BLaER1 treated with 17β-estradiol and CSF1 and Interleukin-3, amounts not matched to agents 10 nM and 100 nM (cell line): Measurements from ENCODE around the gene FAM110D.
A peak's percentile ranks its signal among the peaks of the same experiment; 100 is the strongest.

Experiments
- H3K27ac ChIP-seq, 11 experiments: shearing (Covaris generic); formaldehyde crosslinking; 2 replicates each; pipeline ENCODE4 v1.8.1; 2022
- H3K27me3 ChIP-seq, 11 experiments: shearing (Covaris generic); formaldehyde crosslinking; 2 replicates each; pipeline ENCODE4 v1.8.1; 2022
- H3K36me3 ChIP-seq, 11 experiments: shearing (Covaris generic); formaldehyde crosslinking; 2 replicates each; pipeline ENCODE4 v1.8.1; 2022
- H3K4me1 ChIP-seq, 10 experiments: shearing (Covaris generic); formaldehyde crosslinking; 2 replicates each; pipeline ENCODE4 v1.8.1; 2022
- H3K4me2 ChIP-seq, 11 experiments: shearing (Covaris generic); formaldehyde crosslinking; 2 replicates each; pipeline ENCODE4 v1.8.1; 2022
- H3K4me3 ChIP-seq, 10 experiments: shearing (Covaris generic); formaldehyde crosslinking; 2 replicates each; pipeline ENCODE4 v1.8.1; 2022
- H3K9ac ChIP-seq, 11 experiments: shearing (Covaris generic); formaldehyde crosslinking; 2 replicates each; pipeline ENCODE4 v1.8.1; 2022
- H3K9me3 ChIP-seq, 11 experiments: shearing (Covaris generic); formaldehyde crosslinking; replicated peaks in 1 of 11; 2 replicates each; pipeline ENCODE4 v1.8.1; 2022
- H4K20me1 ChIP-seq, 11 experiments: shearing (Covaris generic); formaldehyde crosslinking; 2 replicates each; pipeline ENCODE4 v1.8.1; 2022
- Cebpa-rat ChIP-seq, 11 experiments: shearing (Covaris generic); IDR thresholded peaks; 2 replicates each; pipeline ENCODE4 v1.8.1; 2022

FAM110D gene

GRCh38 chr1:26170472-26170821, 11.6 kb downstream of the FAM110D start:
- H3K27me3 ChIP-seq, result no peaks in the 10 kb centered on the region
- peaks cover 17 to 34% (median 29%) of the 10 kb centered on the region in 10 experiments for H3K4me1 ChIP-seq
- peaks cover 0 to 24% (median 15%) of the 10 kb centered on the region in 11 experiments; a peak in 17 of 22 replicates for H3K36me3 ChIP-seq
- H4K20me1 ChIP-seq, result peaks cover 0 to 21% (median 4%) of the 10 kb centered on the region in 11 experiments; a peak in 9 of 22 replicates
- peak overlapping the region; percentile 83 to 99 (median 91) for H3K9ac ChIP-seq
- TF ChIP-seq Cebpa-rat (IDR thresholded peaks at IDR 0.05), result no peak
- peak overlapping the region; percentile 52 to 96 (median 89) for H3K27ac ChIP-seq
- peak overlapping the region; percentile 72 to 99 (median 88) for H3K4me3 ChIP-seq
- H3K4me2 ChIP-seq, result peak overlapping the region; percentile 89 to 100 (median 98)
- no peaks in the 10 kb centered on the region for H3K9me3 ChIP-seq

- H3K27ac ChIP-seq, result peak within 1 kb of the TSS in 10 of 11 experiments; percentile 76 to 96 (median 90); a peak in 17 of 22 replicates
- H3K9me3 ChIP-seq, result no peaks in the 10 kb centered on the region
- peak within 1 kb of the TSS; percentile 89 to 100 (median 98) for H3K4me2 ChIP-seq
- H4K20me1 ChIP-seq, result peaks cover 0 to 21% (median 4%) of the 10 kb centered on the region in 11 experiments; a peak in 9 of 22 replicates
- H3K4me3 ChIP-seq, result peak within 1 kb of the TSS; percentile 72 to 99 (median 88)
- no peaks in the 10 kb centered on the region for H3K27me3 ChIP-seq
- peaks cover 0 to 24% (median 15%) of the 10 kb centered on the region in 11 experiments; a peak in 17 of 22 replicates for H3K36me3 ChIP-seq
- H3K4me1 ChIP-seq, result peaks cover 16 to 30% (median 25%) of the 10 kb centered on the region in 10 experiments
- TF ChIP-seq Cebpa-rat (IDR thresholded peaks at IDR 0.05), result no peak
- peak within 1 kb of the TSS; percentile 83 to 99 (median 91) for H3K9ac ChIP-seq
These were observed 12.5 kb downstream of the FAM110D start, which contains the start of gene ZNF593OS for GRCh38 chr1:26171084-26172072. Gene ZNF593OS (minus strand): TSS chr1:26171832. CDS start chr1:26171661, 171 bp downstream.

- peaks cover 0 to 24% (median 15%) of the 10 kb centered on the region in 11 experiments; a peak in 17 of 22 replicates for H3K36me3 ChIP-seq
- no peak for TF ChIP-seq Cebpa-rat (IDR thresholded peaks at IDR 0.05)
- peaks cover 14 to 19% (median 15%) of the 10 kb centered on the region in 10 experiments for H3K4me1 ChIP-seq
- H4K20me1 ChIP-seq, result peaks cover 0 to 20% (median 4%) of the 10 kb centered on the region in 11 experiments; a peak in 9 of 22 replicates
- H3K9ac ChIP-seq, result no peak overlapping the region
- no peak overlapping the region for H3K27ac ChIP-seq
- no peak overlapping the region for H3K4me3 ChIP-seq
- no peak overlapping the region for H3K4me2 ChIP-seq
- H3K9me3 ChIP-seq, result no peaks in the 10 kb centered on the region
- H3K27me3 ChIP-seq, result no peaks in the 10 kb centered on the region
These were observed 16.5 kb downstream of the FAM110D start for GRCh38 chr1:26175346-26175745.

- Histone ChIP-seq H3K4me3 (no peak within 1 kb of the TSS), H3K27ac (no peak within 1 kb of the TSS)
These were observed 18.4 kb downstream of the FAM110D start, which contains the start of gene CNKSR1 for GRCh38 chr1:26177182-26177684. Gene CNKSR1 (plus strand): TSS chr1:26177491. CDS start chr1:26177548, 57 bp downstream.

GRCh38 chr1:26180010-26180506, 21.2 kb downstream of the FAM110D start:
- Histone ChIP-seq H3K36me3 (no peaks in the 10 kb centered on the region), H3K27ac (no peak overlapping the region), H3K4me3 (no peak overlapping the region), H3K4me2 (no peak overlapping the region), H3K27me3 (no peaks in the 10 kb centered on the region), H3K9me3 (no peaks in the 10 kb centered on the region), H4K20me1 (no peaks in the 10 kb centered on the region), H3K9ac (no peak overlapping the region; a peak in 1 of 22 replicates), H3K4me1 (no peaks in the 10 kb centered on the region)
- no peak for TF ChIP-seq Cebpa-rat (IDR thresholded peaks at IDR 0.05)

More at GRCh38 chr1:26177182-26177684, 18.4 kb downstream of the FAM110D start, which contains the start of gene CNKSR1:
- no peak for TF ChIP-seq Cebpa-rat (IDR thresholded peaks at IDR 0.05)
- Histone ChIP-seq H3K4me2 (no peak within 1 kb of the TSS), H3K4me1 (no peaks in the 10 kb centered on the region), H3K9ac (no peak within 1 kb of the TSS), H3K9me3 (no peaks in the 10 kb centered on the region), H4K20me1 (peaks cover 0 to 1% (median 0%) of the 10 kb centered on the region in 11 experiments; a peak in 2 of 22 replicates), H3K27me3 (no peaks in the 10 kb centered on the region), H3K36me3 (peaks cover 0 to 7% (median 1%) of the 10 kb centered on the region in 11 experiments; a peak in 6 of 22 replicates)

- H3K4me2 ChIP-seq, result no peak overlapping the region
- no peaks in the 10 kb centered on the region for H3K4me1 ChIP-seq
- H3K4me3 ChIP-seq, result no peak overlapping the region
- no peak overlapping the region for H3K27ac ChIP-seq
- no peaks in the 10 kb centered on the region for H3K36me3 ChIP-seq
- no peaks in the 10 kb centered on the region for H4K20me1 ChIP-seq
- H3K27me3 ChIP-seq, result no peaks in the 10 kb centered on the region
- TF ChIP-seq Cebpa-rat (IDR thresholded peaks at IDR 0.05), result no peak
- no peaks in the 10 kb centered on the region for H3K9me3 ChIP-seq
- H3K9ac ChIP-seq, result no peak overlapping the region
These were observed 22.9 kb downstream of the FAM110D start for GRCh38 chr1:26181586-26182382.

- Histone ChIP-seq H3K27ac (no peak overlapping the region), H3K4me2 (no peak overlapping the region), H3K9ac (no peak overlapping the region), H3K36me3 (no peaks in the 10 kb centered on the region), H3K27me3 (no peaks in the 10 kb centered on the region), H3K4me1 (no peaks in the 10 kb centered on the region), H3K9me3 (no peaks in the 10 kb centered on the region), H3K4me3 (no peak overlapping the region), H4K20me1 (no peaks in the 10 kb centered on the region)
- TF ChIP-seq Cebpa-rat (IDR thresholded peaks at IDR 0.05), result no peak
These were observed 23.5 kb downstream of the FAM110D start for GRCh38 chr1:26182383-26182696.

GRCh38 chr1:26184086-26184485, 25.2 kb downstream of the FAM110D start:
- Histone ChIP-seq H3K27me3 (no peaks in the 10 kb centered on the region), H3K4me1 (no peaks in the 10 kb centered on the region), H3K36me3 (no peaks in the 10 kb centered on the region), H3K9me3 (no peaks in the 10 kb centered on the region), H3K9ac (no peak overlapping the region), H3K27ac (no peak overlapping the region), H4K20me1 (no peaks in the 10 kb centered on the region; a peak in 1 of 22 replicates), H3K4me3 (no peak overlapping the region), H3K4me2 (no peak overlapping the region)
- TF ChIP-seq Cebpa-rat (IDR thresholded peaks at IDR 0.05), result no peak
